ENCODE data around the gene UAP1. TPM values are rescaled to one million over a fixed set of nuclear protein-coding genes. Genes with fewer than 3 reads are reported as not detected.

UAP1 gene
- total RNA-seq, 2 experiments from 2014 or later = 44.5 to 45.8 TPM

DNA sequence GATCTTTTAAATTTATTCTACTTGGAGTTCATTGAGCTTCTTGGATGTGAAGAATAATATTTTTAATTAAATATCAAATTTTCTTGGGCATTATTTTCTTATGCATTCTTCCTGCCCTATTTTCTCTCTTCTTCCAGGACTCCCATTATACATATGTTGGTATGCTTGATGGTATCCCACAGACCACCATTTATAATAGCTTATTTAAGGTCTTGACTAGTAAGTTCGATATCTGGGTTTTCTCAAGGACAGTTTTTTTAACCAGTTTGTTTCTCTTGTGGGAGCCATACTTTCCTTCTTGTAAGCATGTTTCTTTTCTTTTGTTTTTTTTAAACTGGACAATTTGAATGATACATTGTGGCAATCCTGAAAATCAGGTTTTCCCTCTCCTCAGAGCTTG, 55.3 kb downstream of the UAP1 start:
- no peak overlapping the region for H3K27ac Mint-ChIP-seq
- no peaks in the 10 kb centered on the region for H3K27me3 ChIP-seq (ENCODE audit: control insufficient read depth in 1 of 2, insufficient read depth in 2 of 2, low read length in 2 of 2)
- ATAC-seq (ENCODE audit: poor library complexity) (no peak), DNase-seq (no peak)
- H3K36me3 Mint-ChIP-seq (ENCODE audit: low read depth) = peaks cover 33% of the 10 kb centered on the region
- intact Hi-C loops (cut with DNase I, micrococcal nuclease) = no loop called here
- no peaks in the 10 kb centered on the region for H3K4me1 ChIP-seq (ENCODE audit: insufficient read depth, low read length)
- ChIA-PET CTCF (no interaction called here), POLR2A (no interaction called here)
- H3K27ac ChIP-seq (ENCODE audit: low read depth in 1 of 2, low read length in 2 of 2) = no peak overlapping the region
- H3K4me3 ChIP-seq (ENCODE audit: low read length) = no peak overlapping the region
- H3K9me3 Mint-ChIP-seq = peaks cover 9% of the 10 kb centered on the region
- no peak overlapping the region for H3K4me3 Mint-ChIP-seq
- no peaks in the 10 kb centered on the region for H3K36me3 ChIP-seq (ENCODE audit: insufficient read depth, low read length)
- TF ChIP-seq, protein P1, sequence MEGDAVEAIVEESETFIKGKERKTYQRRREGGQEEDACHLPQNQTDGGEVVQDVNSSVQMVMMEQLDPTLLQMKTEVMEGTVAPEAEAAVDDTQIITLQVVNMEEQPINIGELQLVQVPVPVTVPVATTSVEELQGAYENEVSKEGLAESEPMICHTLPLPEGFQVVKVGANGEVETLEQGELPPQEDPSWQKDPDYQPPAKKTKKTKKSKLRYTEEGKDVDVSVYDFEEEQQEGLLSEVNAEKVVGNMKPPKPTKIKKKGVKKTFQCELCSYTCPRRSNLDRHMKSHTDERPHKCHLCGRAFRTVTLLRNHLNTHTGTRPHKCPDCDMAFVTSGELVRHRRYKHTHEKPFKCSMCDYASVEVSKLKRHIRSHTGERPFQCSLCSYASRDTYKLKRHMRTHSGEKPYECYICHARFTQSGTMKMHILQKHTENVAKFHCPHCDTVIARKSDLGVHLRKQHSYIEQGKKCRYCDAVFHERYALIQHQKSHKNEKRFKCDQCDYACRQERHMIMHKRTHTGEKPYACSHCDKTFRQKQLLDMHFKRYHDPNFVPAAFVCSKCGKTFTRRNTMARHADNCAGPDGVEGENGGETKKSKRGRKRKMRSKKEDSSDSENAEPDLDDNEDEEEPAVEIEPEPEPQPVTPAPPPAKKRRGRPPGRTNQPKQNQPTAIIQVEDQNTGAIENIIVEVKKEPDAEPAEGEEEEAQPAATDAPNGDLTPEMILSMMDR (IDR thresholded peaks at IDR 0.05) = no peak
- no peaks in the 10 kb centered on the region for H3K27me3 Mint-ChIP-seq
- peaks cover 3 to 21% of the 10 kb centered on the region in 2 experiments for H3K9me3 ChIP-seq (ENCODE audit: control insufficient read depth in 1 of 2, insufficient read depth in 1 of 2, low read length in 2 of 2)
- H3K4me1 Mint-ChIP-seq (ENCODE audit: low read depth) = no peaks in the 10 kb centered on the region

DNA sequence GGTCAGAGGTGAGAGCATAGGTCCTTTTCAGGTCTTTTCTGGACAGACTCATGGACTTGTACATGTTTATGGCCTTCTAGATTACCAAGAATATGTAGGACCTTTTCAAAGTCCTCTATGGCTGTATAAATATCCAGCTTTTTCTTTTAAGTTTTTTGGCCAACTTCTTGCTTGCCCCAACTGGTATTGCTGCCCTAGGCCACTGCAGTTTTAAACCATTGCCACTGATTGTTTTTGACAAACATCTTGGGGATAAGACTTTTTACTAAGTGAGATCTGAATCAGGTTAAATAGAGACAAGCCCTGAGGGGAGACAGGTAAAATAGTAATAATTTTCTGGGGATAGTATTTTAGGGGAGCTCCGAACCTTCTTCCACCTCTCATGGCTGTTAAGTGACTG, 56.0 kb downstream of the UAP1 start:
- Mint-ChIP-seq H3K9me3 (peaks cover 9% of the 10 kb centered on the region), H3K4me1 (ENCODE audit: low read depth) (no peaks in the 10 kb centered on the region), H3K4me3 (no peak overlapping the region), H3K27ac (no peak overlapping the region), H3K27me3 (no peaks in the 10 kb centered on the region), H3K36me3 (ENCODE audit: low read depth) (peaks cover 33% of the 10 kb centered on the region)
- ChIA-PET CTCF (no interaction called here), POLR2A (no interaction called here)
- H3K9me3 ChIP-seq (ENCODE audit: control insufficient read depth in 1 of 2, insufficient read depth in 1 of 2, low read length in 2 of 2) = peaks cover 3 to 21% of the 10 kb centered on the region in 2 experiments
- H3K4me3 ChIP-seq (ENCODE audit: low read length) = no peak overlapping the region
- TF ChIP-seq, protein P1 (IDR thresholded peaks at IDR 0.05) = no peak
- DNase-seq (no peak), ATAC-seq (ENCODE audit: poor library complexity) (no peak)
- H3K36me3 ChIP-seq (ENCODE audit: insufficient read depth, low read length) = no peaks in the 10 kb centered on the region
- intact Hi-C loops (cut with DNase I, micrococcal nuclease) = no loop called here
- no peaks in the 10 kb centered on the region for H3K27me3 ChIP-seq (ENCODE audit: control insufficient read depth in 1 of 2, insufficient read depth in 2 of 2, low read length in 2 of 2)
- H3K27ac ChIP-seq (ENCODE audit: low read depth in 1 of 2, low read length in 2 of 2) = no peak overlapping the region
- no peaks in the 10 kb centered on the region for H3K4me1 ChIP-seq (ENCODE audit: insufficient read depth, low read length)

DNA sequence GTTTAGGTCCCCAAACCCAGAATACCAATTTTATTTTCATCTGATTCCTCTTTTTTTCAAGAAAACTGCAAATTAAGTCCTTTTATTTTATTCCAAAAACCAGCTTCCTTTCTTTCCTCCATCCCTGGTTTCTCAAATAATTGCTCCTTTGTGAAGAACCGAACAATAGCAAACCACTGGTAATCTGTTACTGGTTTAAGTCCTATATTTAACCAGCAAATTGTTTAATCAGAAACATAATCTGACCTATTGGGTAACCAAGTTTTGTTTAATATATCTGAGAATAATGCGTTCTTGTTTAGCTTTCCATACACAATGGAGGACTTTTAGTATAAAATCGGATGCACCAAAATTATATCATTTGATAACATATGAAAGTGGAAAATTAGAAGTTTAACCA, 57.6 kb downstream of the UAP1 start:
- H3K27ac Mint-ChIP-seq = no peak overlapping the region
- H3K4me3 Mint-ChIP-seq = no peak overlapping the region
- ATAC-seq (ENCODE audit: poor library complexity) (no peak), DNase-seq (no peak)
- CTCF ChIA-PET = no interaction called here
- H3K4me1 Mint-ChIP-seq (ENCODE audit: low read depth) = no peaks in the 10 kb centered on the region
- no peaks in the 10 kb centered on the region for H3K36me3 ChIP-seq (ENCODE audit: insufficient read depth, low read length)
- H3K4me1 ChIP-seq (ENCODE audit: insufficient read depth, low read length) = no peaks in the 10 kb centered on the region
- H3K9me3 ChIP-seq (ENCODE audit: control insufficient read depth in 1 of 2, insufficient read depth in 1 of 2, low read length in 2 of 2) = peaks cover 3 to 21% of the 10 kb centered on the region in 2 experiments
- H3K4me3 ChIP-seq (ENCODE audit: low read length) = no peak overlapping the region
- intact Hi-C loops (cut with DNase I, micrococcal nuclease) = no loop called here
- TF ChIP-seq, protein P1 (IDR thresholded peaks at IDR 0.05) = no peak
- no peaks in the 10 kb centered on the region for H3K27me3 ChIP-seq (ENCODE audit: control insufficient read depth in 1 of 2, insufficient read depth in 2 of 2, low read length in 2 of 2)
- POLR2A ChIA-PET = no interaction called here
- peaks cover 9% of the 10 kb centered on the region for H3K9me3 Mint-ChIP-seq
- H3K27me3 Mint-ChIP-seq = peaks cover 5% of the 10 kb centered on the region
- no peak overlapping the region for H3K27ac ChIP-seq (ENCODE audit: low read depth in 1 of 2, low read length in 2 of 2)
- H3K36me3 Mint-ChIP-seq (ENCODE audit: low read depth) = peaks cover 33% of the 10 kb centered on the region
